Measurements from ENCODE around the gene ITPK1. TPM values are rescaled to one million over a fixed set of nuclear protein-coding genes. Genes with fewer than 3 reads are reported as not detected.

The ITPK1 gene
- total RNA-seq, 1 experiment from 2014 or later, result 37.7 TPM

GRCh38 chr14:93099196-93099595, 16.5 kb downstream of the ITPK1 start:
- H3K4me3 ChIP-seq, result no peak overlapping the region
- no peaks in the 10 kb centered on the region for H3K36me3 ChIP-seq
- no peaks in the 10 kb centered on the region for H3K27me3 ChIP-seq
- no peaks in the 10 kb centered on the region for H3K9me3 ChIP-seq
- no peak for DNase-seq

DNA sequence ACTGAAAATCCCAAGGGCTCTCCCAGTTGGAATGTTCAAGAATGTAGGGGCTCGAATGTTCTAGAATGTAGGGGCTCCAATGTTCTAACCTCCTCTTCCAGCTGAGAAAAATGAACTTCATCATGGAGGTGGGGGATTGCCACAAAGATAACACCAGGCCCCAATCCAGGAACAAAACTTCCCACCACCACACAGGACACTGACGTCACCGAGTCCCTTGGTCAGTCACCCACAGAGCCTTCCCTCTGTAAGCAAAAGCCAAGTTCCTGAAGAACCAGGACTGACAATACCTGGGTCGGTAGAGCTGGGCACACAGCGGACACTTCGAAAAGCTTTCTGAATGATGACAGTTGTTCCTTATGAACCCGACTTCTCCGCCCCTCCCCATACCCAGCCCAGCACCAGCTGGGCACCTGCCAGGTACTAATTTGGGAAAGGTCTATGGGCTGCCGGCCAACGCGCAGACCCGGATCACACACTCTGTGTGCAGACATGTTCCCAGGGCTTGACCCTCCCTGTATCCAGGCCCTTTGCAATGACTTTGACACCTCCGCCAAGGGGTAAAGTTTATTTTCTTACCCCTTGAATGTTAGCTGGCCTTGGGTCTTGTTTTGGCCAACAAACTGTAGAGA, 18.9 kb downstream of the ITPK1 start:
- Histone ChIP-seq H3K4me3 (no peak overlapping the region), H3K27me3 (no peaks in the 10 kb centered on the region), H3K36me3 (no peaks in the 10 kb centered on the region), H3K9me3 (no peaks in the 10 kb centered on the region)
- DNase-seq, result no peak

DNA sequence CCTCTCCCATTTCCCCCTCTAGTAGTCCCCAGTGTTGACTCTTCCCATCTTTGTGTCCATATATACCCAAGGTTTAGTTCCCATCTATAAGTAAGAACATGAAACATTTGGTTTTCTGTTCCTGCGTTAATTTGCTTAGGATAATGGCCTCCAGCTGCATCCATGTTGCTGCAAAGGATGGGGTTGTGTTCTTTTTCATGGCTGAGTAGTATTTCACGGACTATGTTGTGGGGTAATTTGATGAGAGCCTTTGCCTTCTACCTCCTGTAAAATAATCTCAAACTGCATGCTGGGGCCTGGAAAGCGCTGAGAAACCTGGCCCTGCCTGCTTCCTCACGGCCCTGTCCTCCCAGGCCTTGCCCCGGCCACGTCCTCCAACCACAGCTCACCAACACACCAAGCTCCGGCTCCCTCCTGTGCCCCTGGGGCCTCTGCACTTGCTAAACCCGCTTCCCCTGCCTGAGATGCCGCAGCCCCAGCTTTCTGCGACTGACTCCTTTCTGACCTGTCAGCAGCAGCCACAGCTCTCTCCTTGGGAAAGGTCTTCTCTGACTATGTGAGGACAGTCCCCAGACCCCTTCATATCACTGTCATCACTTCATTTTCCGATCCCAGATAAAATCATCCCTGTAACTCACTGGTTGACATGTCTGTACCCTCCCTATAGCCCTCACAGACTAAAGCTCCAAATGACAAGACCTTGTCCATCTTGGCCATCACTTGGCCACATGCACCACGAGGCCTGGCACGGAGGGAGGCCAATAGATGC, 19.8 kb downstream of the ITPK1 start:
- Histone ChIP-seq H3K4me3 (no peak overlapping the region), H3K36me3 (no peaks in the 10 kb centered on the region), H3K9me3 (no peaks in the 10 kb centered on the region), H3K27me3 (no peaks in the 10 kb centered on the region)
- no peak for DNase-seq

GRCh38 chr14:93094121-93094918, 21.4 kb downstream of the ITPK1 start:
- H3K4me3 ChIP-seq, result no peak overlapping the region
- no peaks in the 10 kb centered on the region for H3K9me3 ChIP-seq
- no peaks in the 10 kb centered on the region for H3K27me3 ChIP-seq
- DNase-seq, result no peak
- H3K36me3 ChIP-seq, result no peaks in the 10 kb centered on the region

- Histone ChIP-seq H3K36me3 (no peaks in the 10 kb centered on the region), H3K9me3 (no peaks in the 10 kb centered on the region), H3K4me3 (no peak overlapping the region), H3K27me3 (no peaks in the 10 kb centered on the region)
- DNase-seq, result peak; percentile 27
Measured at GRCh38 chr14:93092606-93093556, 22.8 kb downstream of the ITPK1 start.

GRCh38 chr14:93091666-93092065, 24.1 kb downstream of the ITPK1 start:
- H3K27me3 ChIP-seq, result no peaks in the 10 kb centered on the region
- H3K9me3 ChIP-seq, result no peaks in the 10 kb centered on the region
- H3K36me3 ChIP-seq, result no peaks in the 10 kb centered on the region
- DNase-seq, result no peak
- H3K4me3 ChIP-seq, result no peak overlapping the region

- H3K27me3 ChIP-seq, result no peaks in the 10 kb centered on the region
- H3K36me3 ChIP-seq, result no peaks in the 10 kb centered on the region
- no peak overlapping the region for H3K4me3 ChIP-seq
- H3K9me3 ChIP-seq, result no peaks in the 10 kb centered on the region
- DNase-seq, result peak; percentile 55
Measured at GRCh38 chr14:93090826-93091555, 24.7 kb downstream of the ITPK1 start.

DNA sequence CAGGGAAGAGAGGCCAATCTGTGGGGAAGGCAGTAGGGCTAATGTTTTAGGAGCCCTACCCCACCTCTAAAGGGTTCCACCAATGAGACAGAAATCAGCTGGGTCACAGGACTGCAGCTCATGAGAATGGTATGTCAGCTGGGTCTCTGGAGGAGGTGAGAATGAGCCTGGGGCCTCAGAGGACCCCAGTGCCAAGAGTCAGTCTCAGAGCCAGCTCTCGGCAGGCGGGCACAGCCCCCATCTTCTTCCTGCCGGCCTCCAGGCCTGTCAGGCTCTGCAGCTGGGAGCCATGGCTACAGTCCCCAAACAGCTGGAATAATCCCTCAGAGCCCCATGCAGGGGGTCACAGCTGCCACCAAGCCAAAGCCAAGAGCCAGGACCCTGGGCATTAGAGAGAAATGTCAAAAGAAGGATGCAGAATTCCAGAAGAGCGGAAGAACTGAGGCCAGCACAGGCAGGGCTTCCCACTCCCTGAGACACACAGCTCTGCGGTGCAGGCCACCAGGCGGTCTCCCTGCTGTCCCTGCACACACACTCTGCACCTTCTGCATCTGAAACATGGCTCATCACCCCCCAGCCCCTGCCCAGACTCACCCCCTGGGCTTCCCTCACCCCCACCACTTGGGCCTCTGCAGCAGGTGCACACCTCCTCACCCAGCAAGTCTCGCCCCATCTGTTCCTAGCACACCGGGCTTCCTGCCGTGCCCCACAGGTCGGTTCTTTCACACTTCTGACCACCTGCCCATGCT, 26.0 kb downstream of the ITPK1 start:
- Histone ChIP-seq H3K27me3 (no peaks in the 10 kb centered on the region), H3K9me3 (no peaks in the 10 kb centered on the region)
- peak; percentile 61 for DNase-seq

GRCh38 chr14:93086441-93087055, 29.2 kb downstream of the ITPK1 start:
- Histone ChIP-seq H3K4me3 (no peak overlapping the region), H3K27me3 (no peaks in the 10 kb centered on the region), H3K36me3 (no peaks in the 10 kb centered on the region), H3K9me3 (no peaks in the 10 kb centered on the region)
- no peak for DNase-seq

More for the DNA sequence above, 26.0 kb downstream of the ITPK1 start:
- Histone ChIP-seq H3K36me3 (no peaks in the 10 kb centered on the region), H3K4me3 (no peak overlapping the region)

DNA sequence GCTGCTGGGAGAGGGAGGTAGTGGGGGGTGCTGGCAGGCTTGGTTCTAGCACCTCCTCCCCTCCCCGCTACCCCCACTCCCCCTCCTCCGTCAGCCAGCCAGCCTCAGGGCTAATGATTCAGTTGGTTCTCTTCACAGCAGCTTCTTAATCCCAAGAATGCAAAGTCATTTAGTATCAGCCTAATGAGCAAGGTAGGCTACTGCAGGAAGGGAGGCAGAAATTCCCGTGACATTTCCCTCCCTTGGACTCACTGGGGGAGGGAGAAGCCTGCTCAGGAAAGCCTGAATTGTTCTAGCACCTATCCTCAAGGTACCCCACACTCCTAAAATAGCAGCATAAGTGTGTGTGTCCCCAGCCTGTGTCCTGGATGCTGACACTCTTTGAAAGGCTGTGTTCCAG, 29.8 kb downstream of the ITPK1 start:
- DNase-seq, result no peak
- Histone ChIP-seq H3K36me3 (no peaks in the 10 kb centered on the region), H3K27me3 (no peaks in the 10 kb centered on the region), H3K9me3 (no peaks in the 10 kb centered on the region), H3K4me3 (no peak overlapping the region)

DNA sequence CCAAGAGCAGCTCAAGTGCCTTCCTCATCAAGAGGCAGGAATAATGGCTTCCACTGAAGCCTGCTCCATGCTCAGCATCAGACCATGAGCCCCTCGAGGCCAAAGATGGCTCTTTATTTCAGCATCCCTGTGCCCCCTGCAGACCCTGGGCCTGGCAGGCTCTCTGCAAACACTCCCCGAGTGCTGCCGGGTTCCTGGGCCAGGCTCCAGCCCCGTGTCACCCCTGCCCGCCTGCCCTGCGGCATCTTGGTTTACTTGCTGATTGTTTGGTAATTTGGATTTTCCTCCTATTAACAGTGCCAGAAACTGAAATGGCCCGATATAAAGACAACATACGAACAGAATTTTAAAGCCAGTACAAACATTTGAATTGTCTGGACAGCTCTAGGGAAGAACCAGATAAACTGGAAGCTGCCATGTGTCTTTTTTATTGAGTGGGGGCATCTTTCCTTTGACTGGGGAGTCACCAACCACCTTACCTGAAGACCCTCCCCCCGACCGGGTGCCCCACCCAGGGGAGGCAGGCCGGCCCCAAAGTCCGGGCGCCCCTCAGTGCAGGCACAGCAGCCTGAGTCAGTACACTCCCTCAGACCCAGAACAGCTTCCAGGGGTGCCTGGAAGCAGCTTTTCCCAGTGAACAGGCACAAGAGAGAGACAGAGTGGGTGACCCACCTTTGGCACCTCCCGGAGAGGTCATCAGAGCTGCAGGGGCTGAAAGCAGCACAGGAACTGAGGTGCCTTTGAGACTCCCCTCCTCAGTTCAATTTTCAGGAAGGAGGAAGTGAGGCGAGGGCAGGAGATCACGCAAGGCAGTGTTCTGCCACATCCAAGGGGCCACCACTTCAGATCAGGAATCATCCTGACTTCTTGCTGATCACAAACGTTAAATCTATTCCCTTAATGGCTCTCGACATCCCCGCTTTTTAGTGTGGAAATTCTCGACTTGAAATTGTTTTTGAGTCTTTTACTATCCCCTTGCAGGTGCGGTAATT, 30.6 kb downstream of the ITPK1 start:
- Histone ChIP-seq H3K36me3 (no peaks in the 10 kb centered on the region), H3K9me3 (no peaks in the 10 kb centered on the region), H3K4me3 (no peak overlapping the region), H3K27me3 (no peaks in the 10 kb centered on the region)
- no peak for DNase-seq

DNA sequence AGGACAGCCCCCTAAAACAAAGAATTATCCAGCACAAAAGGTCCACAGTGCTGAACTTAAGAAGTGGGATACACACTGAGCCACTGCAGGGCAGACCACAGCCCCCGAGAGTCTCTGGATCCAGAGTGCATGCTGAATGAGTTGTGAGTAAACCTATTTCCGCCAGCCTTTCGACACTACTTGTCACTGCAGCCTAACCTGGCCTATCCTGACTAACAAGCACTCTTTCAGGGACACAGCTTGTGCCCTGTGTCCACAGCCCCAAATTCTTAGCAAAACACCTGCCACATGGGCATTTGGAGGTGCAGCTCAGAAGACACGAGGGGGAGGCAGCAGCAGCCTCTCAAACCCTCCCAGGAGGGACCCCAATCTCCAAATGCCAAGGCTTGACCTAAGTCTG, 31.3 kb downstream of the ITPK1 start:
- no peaks in the 10 kb centered on the region for H3K9me3 ChIP-seq
- no peak for DNase-seq
- no peaks in the 10 kb centered on the region for H3K36me3 ChIP-seq
- H3K4me3 ChIP-seq, result no peak overlapping the region
- H3K27me3 ChIP-seq, result no peaks in the 10 kb centered on the region

- Histone ChIP-seq H3K27me3 (no peaks in the 10 kb centered on the region), H3K4me3 (no peak overlapping the region), H3K36me3 (no peaks in the 10 kb centered on the region), H3K9me3 (no peaks in the 10 kb centered on the region)
- DNase-seq, result no peak
Measured at GRCh38 chr14:93083917-93084316, 31.8 kb downstream of the ITPK1 start.

DNA sequence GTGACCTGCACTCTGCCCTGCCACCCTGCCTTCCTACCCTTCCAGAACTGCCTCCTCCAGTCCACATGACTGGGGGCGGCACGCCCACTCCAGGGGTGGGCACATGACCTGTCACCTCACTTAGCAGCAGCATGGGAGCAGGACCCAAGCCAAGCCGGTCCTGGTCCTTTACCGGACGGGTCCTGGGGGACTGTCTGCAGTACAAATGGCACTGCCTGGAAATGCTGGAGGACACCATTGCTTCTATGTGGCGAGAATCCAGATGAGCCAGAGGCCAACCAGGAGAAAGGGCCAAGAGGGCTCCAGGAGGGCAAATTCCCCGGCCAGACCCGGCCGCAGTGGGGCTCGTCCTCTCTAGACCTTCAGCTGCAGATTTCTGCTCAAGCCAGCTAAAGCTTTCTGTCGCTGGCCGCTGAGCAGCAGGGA, 33.1 kb downstream of the ITPK1 start:
- Histone ChIP-seq H3K9me3 (no peaks in the 10 kb centered on the region), H3K4me3 (no peak overlapping the region), H3K36me3 (no peaks in the 10 kb centered on the region), H3K27me3 (no peaks in the 10 kb centered on the region)
- no peak for DNase-seq
